ENCODE results near the gene RYR2. TPM values are rescaled to one million over a fixed set of nuclear protein-coding genes. Genes with fewer than 3 reads are reported as not detected.

Gene RYR2
- total and polyA plus RNA-seq, 2 of the 8 experiments (the other 6 are each of a cell fraction or from before 2014, with no cell fraction given): 1.3 to 4.4 TPM

DNA sequence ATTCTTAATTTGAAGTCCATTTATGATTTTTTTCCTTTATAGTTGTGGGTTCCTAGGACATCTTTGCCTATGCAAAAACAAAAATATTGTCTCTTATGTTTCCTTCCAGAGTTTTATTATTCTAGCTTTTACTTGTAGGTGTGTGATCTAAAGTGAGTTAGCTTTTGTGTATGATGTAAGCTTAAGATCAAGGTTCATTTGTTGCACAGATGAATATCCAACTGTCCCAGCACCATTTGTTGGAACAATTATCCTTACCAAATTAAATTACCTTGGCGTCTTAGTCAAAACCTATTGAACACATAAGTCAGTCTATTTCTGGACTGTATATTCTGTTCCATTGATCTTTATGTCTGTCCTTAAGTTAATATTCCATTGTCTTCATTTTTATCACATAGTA, 511.1 kb downstream of the RYR2 start:
- no peak overlapping the region for H2BK12ac ChIP-seq (ENCODE audit: low read depth, low read length)
- no peak overlapping the region for H3K56ac ChIP-seq (replicated peaks; ENCODE audit: insufficient read length, low read depth, low read length)
- H3K27ac ChIP-seq (ENCODE audit: low read depth, low read length): no peak overlapping the region
- H3K9me3 ChIP-seq (ENCODE audit: insufficient read depth in 2 of 2, low read depth in 1 of 2, low read length in 1 of 2): no peaks in the 10 kb centered on the region
- POLR2A ChIA-PET (ENCODE audit: partially characterized antibody): no interaction called here
- no peak overlapping the region for H2BK20ac ChIP-seq (ENCODE audit: low read length)
- no peak overlapping the region for H4K5ac ChIP-seq (ENCODE audit: insufficient read length, low read depth, low read length)
- H3K4me2 ChIP-seq (ENCODE audit: insufficient read depth in 1 of 2, low read depth in 2 of 2, low read length in 2 of 2): no peak overlapping the region
- DNase-seq (ENCODE audit: low read depth in 1 of 2, low spot score in 2 of 2): no peak
- TF ChIP-seq TBP (IDR thresholded peaks at IDR 0.05; ENCODE audit: low read depth, low read length) (no peak), CREB1 (IDR thresholded peaks at IDR 0.05) (no peak), ASH2L (IDR thresholded peaks at IDR 0.05; ENCODE audit: low read length) (no peak), HDAC6 (IDR thresholded peaks at IDR 0.05; ENCODE audit: low read depth, low read length) (no peak), SUZ12 (IDR thresholded peaks at IDR 0.05; ENCODE audit: low read length) (no peak), KDM1A (IDR thresholded peaks at IDR 0.05; ENCODE audit: borderline replicate concordance, low read length) (no peak)
- H3K27me3 ChIP-seq (replicated peaks in 1 of 4; ENCODE audit: control insufficient read depth in 3 of 4, extremely low read depth in 1 of 4, insufficient read depth in 3 of 4, low read length in 3 of 4): no peaks in the 10 kb centered on the region
- H4K8ac ChIP-seq (ENCODE audit: extremely low read depth, insufficient read depth, low read length): no peak overlapping the region
- H3K23ac ChIP-seq (ENCODE audit: insufficient read length): no peak overlapping the region
- no peaks in the 10 kb centered on the region for H3K79me2 ChIP-seq (ENCODE audit: control insufficient read depth in 1 of 2, insufficient read depth in 2 of 2, low read length in 2 of 2)
- H2BK120ac ChIP-seq (replicated peaks; ENCODE audit: low read depth, low read length): no peak overlapping the region
- H3K79me1 ChIP-seq (ENCODE audit: low read depth, low read length): no peaks in the 10 kb centered on the region
- CTCF ChIA-PET (ENCODE audit: partially characterized antibody): no interaction called here
- no peak overlapping the region for H2BK5ac ChIP-seq (ENCODE audit: low read depth, low read length)
- H2AFZ ChIP-seq (ENCODE audit: low read length): no peak overlapping the region
- peaks cover 0 to 3% (median 0%) of the 10 kb centered on the region in 4 experiments; a peak in 1 of 8 replicates for H3K36me3 ChIP-seq (ENCODE audit: control insufficient read depth in 2 of 4, insufficient read depth in 4 of 4, low read length in 3 of 4)
- no peak overlapping the region for H3K18ac ChIP-seq (ENCODE audit: extremely low read depth, low read length)
- H3K14ac ChIP-seq (ENCODE audit: insufficient read length): no peak overlapping the region
- FAIRE-seq: no peak
- H2BK15ac ChIP-seq (ENCODE audit: low read length): no peak overlapping the region
- no peak overlapping the region for H3K9ac ChIP-seq (replicated peaks in 1 of 4; ENCODE audit: extremely low read depth in 1 of 4, low read depth in 3 of 4, low read length in 3 of 4)
- H3K4ac ChIP-seq (replicated peaks; ENCODE audit: insufficient read length, low read depth, low read length): no peak overlapping the region
- no peaks in the 10 kb centered on the region for H4K20me1 ChIP-seq (replicated peaks in 1 of 2; ENCODE audit: control insufficient read depth in 1 of 2, insufficient read depth in 2 of 2, low read length in 2 of 2)
- H3K4me1 ChIP-seq (replicated peaks in 1 of 4; ENCODE audit: control insufficient read depth in 3 of 4, insufficient read depth in 4 of 4, low read length in 3 of 4): no peaks in the 10 kb centered on the region
- H3K23me2 ChIP-seq (ENCODE audit: low read depth, low read length): no peaks in the 10 kb centered on the region
- H2AK5ac ChIP-seq (ENCODE audit: low read depth, low read length): no peak overlapping the region
- H3K4me3 ChIP-seq (ENCODE audit: extremely low read depth in 1 of 4, insufficient read depth in 2 of 4, low read depth in 3 of 4, low read length in 4 of 4): no peak overlapping the region
- WGBS, 2 experiments (ENCODE audit: extremely low coverage in 1 of 2, insufficient coverage in 1 of 2, insufficient read length in 1 of 2, insufficient replicate concordance in 2 of 2, low coverage in 1 of 2, low lambda C conversion rate in 2 of 2, missing lambda C conversion rate in 1 of 2): 85% methylated on average over 1 of the region's 1 CpG; no CpG with 5 or more reads in 1 of the 2 experiments
- no peak overlapping the region for H4K91ac ChIP-seq (replicated peaks; ENCODE audit: insufficient read length, low read length)
